Ishikawa (cell line): ENCODE results near the gene MAPK8IP1.

Source experiments
- CEBPB ChIP-seq: IDR thresholded peaks from 2 replicates; pipeline ENCODE4 v1.6.1; 2012
- CREB1 ChIP-seq: IDR thresholded peaks from 2 replicates; pipeline ENCODE4 v1.6.1; 2012; ENCODE audit warnings: low read depth
- EGR1 ChIP-seq: IDR thresholded peaks from 2 replicates; pipeline ENCODE4 v1.6.1; 2012
- EP300 ChIP-seq: IDR thresholded peaks from 2 replicates; pipeline ENCODE4 v1.6.1; 2012; ENCODE audit warnings: borderline replicate concordance
- FOXM1 ChIP-seq: IDR thresholded peaks from 2 replicates; pipeline ENCODE4 v1.6.1; 2012; ENCODE audit warnings: low read depth, borderline replicate concordance
- MAX ChIP-seq: IDR thresholded peaks from 2 replicates; pipeline ENCODE4 v1.6.1; 2012
- NFIC ChIP-seq: IDR thresholded peaks from 2 replicates; pipeline ENCODE4 v1.6.1; 2012
- RAD21 ChIP-seq: IDR thresholded peaks from 2 replicates; pipeline ENCODE4 v1.6.1; 2012; ENCODE audit warnings: low read depth
- REST ChIP-seq: IDR thresholded peaks from 2 replicates; pipeline ENCODE4 v1.6.1; 2012; ENCODE audit warnings: low read depth, mild to moderate bottlenecking
- TAF1 ChIP-seq: IDR thresholded peaks from 2 replicates; pipeline ENCODE4 v1.6.1; 2012; ENCODE audit warnings: low read depth, mild to moderate bottlenecking
- TCF12 ChIP-seq: IDR thresholded peaks from 2 replicates; pipeline ENCODE4 v1.6.1; 2012; ENCODE audit warnings: low read depth
- USF1 ChIP-seq: IDR thresholded peaks from 2 replicates; pipeline ENCODE4 v1.6.1; 2012
- YY1 ChIP-seq: IDR thresholded peaks from 2 replicates; pipeline ENCODE4 v1.6.1; 2012; ENCODE audit warnings: low read depth
- ZBTB7A ChIP-seq: IDR thresholded peaks from 2 replicates; pipeline ENCODE4 v1.6.1; 2012; ENCODE audit warnings: low read depth

DNA sequence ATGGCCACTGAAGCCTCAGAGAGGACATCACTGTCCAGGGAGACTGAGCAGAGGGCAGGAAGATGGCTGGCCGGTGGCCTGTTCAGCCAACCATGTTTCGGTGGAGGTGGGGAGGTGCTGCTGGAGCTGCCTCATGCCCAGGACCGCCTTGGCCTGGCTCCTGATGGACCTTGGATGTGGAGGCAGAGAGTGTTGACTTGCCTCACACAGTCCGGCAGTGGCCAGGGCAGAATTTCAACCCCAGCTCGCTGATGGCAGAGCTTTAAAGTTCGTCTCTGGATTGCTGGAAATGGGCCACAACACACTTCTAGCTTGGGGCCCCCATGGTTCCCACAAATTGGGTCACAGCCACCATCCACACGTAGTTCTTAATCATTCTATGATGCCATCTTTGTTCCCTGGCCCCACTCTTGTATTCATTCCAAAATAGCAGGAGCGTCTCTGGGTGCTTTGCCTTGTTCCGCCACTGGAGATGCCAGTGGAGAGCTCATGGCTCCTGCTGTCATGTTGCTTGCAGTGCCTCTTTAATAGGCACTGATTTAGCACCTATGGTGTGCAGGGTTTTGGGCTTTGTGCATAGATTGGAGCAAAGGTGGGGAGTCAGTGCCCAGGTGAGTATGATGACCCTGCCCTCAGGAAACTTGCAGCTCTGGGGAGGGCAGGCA lies 5.6 kb downstream of the MAPK8IP1 start:
- no peak for TF ChIP-seq YY1
- TF ChIP-seq RAD21: no peak
- no peak for TF ChIP-seq TAF1
- no peak for TF ChIP-seq EGR1
- no peak for TF ChIP-seq CEBPB
- TF ChIP-seq MAX: no peak
- TF ChIP-seq ZBTB7A: no peak
- TF ChIP-seq EP300: no peak
- TF ChIP-seq REST: no peak
- TF ChIP-seq NFIC: no peak
- TF ChIP-seq FOXM1: no peak
- no peak for TF ChIP-seq USF1
- no peak for TF ChIP-seq CREB1
- TF ChIP-seq TCF12: no peak
